ENCODE data around the gene EIF4H.
"Not testable (repeated sequence)": the region's sequence is repeated elsewhere in the genome, so short reads cannot be mapped to it uniquely, and the experiment has no call there.

The EIF4H gene

DNA sequence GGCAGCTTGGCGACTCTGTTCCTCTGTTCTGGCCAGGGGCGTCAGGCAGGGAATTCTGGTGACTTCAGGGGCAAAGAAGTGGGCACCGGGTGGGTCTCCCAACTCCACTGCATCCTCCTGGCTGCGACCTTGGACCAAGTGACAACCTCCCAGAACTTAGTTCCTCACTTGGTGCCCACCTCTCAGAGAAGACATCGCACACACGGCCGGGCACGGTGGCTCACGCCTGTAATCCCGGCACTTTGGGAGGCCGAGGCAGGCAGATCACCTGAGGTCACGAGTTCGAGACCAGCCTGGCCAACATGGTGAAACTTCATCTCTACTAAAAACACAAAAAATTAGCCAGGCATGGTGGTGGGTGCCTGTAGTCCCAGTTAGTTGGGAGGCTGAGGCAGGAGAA, 50.8 kb downstream of the EIF4H start:
- DNase-seq (ENCODE audit: low read depth), result not testable (repeated sequence)

DNA sequence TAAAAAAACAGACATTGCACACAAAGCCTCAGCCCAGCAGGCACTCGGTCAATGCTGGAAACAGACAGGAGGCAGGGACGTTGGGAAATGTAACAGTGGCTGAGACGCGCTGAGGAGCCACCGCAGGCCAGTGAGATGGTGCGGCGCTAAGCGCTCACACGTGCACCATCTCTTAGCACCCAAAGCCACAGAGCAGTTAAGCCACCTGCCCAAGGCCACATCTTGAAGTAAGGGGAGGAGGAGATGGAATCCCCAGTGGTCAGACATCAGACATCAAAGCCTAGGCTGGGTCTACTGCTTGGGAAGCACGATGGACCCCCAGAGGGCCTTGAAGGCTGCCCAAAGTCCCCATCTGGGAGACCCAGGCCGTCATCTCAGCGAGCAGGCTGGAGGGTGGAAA, 51.2 kb downstream of the EIF4H start:
- DNase-seq (ENCODE audit: low read depth), result no peak

DNA sequence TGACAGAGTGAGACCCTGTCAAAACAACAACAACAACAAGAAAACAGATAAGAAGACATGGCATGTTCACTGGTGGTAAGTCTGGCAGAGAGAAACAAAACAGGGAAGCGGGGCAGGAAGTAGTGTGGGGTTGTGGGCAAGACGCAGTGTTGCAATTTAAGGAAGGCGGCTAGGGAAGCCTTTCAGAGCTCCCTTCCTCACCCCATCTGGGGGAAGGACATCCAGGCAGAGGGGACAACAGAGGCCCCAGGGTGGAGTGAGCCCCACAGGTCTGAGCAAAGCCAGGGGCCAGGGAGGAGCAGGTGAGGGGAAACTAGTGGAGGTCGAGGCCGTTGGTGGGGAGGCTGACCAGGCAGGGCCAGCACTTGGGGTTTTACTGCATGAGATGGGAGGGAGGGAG, 52.5 kb downstream of the EIF4H start:
- DNase-seq (ENCODE audit: low read depth), result no peak

DNA sequence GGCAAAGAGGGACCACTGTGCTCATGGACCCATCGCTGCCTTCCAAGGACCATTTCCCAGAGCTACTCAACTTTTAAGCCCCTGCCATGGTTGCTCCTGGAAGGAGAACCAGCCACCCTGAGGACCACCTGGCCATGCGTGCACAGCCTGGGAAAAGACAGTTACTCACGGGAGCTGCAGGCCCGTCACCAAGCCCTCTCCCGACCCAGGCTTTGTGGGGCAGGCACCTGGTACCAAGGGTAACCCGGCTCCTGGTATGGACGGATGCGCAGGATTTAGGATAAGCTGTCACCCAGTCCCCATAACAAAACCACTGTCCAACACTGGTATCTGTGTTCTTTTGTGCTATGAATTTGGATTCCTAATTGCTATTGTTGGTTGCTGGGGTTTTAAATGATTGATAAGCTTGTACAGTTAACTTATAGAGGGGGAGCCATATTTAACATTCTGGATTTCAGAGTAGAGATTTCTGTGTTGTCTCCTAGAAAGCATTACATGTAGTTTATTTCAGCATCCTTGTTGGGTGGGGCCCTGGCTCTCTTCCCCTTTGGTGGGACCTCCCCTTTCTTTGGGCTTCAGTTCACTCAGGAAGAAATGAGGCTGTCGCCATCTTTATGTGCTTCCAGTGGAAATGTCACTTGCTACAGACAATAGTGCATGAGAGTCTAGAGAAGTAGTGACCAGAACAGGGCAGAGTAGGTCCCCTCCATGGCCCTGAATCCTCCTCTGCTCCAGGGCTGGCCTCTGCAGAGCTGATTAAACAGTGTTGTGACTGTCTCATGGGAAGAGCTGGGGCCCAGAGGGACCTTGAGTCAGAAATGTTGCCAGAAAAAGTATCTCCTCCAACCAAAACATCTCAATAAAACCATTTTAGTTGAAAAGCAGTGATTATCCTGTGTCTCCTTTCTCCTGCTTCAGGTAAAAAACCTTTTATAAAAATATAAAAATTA, 55.1 kb downstream of the EIF4H start:
- no peak for DNase-seq (ENCODE audit: low read depth)

DNA sequence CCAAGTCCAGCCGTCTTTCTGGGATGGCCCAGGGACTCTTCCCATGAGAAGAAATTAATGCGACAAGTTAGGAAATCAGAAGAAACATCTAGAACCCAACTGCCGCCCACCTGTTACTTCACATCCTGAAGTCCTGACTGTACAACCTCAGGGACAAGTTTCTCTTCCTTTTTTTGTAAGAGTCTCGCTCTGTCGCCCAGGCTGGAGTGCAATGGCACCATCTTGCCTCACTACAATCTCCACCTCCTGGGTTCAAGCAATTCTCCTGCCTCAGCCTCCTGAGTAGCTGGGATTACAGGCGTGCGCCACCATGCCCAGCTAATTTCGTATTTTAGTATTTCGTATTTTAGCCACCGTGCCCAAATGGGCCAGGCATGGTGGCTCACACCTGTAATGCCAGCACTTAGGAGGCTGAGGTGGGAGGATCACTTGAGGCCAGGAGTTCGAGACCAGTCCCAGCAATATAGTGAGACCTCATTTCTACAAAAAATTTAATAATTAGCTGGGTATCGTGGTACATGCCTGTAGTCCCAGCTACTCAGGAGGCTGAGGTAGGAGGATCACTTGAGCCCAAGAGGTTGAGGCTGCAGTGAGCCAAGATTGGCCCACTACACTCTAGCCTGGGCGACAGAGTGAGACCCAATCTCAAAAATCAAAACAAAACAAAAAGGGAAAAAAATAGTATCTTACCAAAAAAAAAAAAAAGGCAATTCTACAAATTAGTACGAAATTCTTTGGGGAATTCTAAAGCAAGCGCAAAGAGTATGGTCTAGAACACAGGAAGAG, 56.5 kb downstream of the EIF4H start:
- no peak for DNase-seq (ENCODE audit: low read depth)

DNA sequence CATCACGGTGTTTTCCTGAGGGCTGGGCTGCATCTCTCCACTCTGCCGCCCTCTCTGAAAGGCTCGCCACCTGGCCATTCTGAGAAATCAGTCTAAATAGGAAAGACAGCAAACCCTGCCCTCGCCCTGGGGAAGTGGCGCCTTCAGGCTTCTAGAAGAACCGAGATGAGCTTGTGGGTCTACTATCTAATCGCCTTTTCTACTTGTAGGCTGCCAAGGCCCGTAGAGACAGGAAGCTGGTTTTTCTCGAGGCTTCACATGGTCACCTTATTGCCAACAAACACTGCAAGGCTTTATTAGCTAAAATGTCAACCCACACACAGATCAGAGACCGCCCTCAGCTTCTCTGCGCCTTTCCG, 57.1 kb downstream of the EIF4H start:
- no peak for DNase-seq (ENCODE audit: low read depth)

DNA sequence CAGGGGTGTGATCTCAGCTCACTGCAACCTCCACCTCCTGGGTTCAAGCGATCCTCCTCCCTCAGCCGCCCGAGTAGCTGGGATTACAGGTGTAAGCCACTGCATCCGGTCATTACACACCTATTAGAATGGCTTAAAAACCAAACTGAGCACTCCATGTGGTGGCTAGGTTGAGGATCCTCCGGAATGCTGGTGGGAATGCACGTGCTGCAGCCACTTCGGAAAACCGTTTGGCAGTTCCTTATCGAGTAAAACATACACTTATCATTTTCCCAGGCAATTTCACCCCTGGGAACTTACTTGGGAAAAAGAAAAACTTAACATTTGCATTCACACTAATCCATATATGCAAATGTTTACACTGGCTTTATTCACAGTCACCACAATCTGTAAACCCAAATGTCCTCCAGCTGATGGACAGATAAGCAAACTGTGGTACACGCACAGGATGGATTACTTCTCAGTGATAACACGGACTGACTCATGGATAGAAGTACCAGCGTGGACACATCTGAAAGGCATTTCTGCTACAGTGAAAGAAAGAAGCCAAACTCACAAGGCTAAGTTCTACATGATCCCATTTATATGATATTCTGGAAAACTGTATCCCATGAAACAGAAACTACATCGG, 59.6 kb downstream of the EIF4H start:
- no peak for DNase-seq (ENCODE audit: low read depth)

DNA sequence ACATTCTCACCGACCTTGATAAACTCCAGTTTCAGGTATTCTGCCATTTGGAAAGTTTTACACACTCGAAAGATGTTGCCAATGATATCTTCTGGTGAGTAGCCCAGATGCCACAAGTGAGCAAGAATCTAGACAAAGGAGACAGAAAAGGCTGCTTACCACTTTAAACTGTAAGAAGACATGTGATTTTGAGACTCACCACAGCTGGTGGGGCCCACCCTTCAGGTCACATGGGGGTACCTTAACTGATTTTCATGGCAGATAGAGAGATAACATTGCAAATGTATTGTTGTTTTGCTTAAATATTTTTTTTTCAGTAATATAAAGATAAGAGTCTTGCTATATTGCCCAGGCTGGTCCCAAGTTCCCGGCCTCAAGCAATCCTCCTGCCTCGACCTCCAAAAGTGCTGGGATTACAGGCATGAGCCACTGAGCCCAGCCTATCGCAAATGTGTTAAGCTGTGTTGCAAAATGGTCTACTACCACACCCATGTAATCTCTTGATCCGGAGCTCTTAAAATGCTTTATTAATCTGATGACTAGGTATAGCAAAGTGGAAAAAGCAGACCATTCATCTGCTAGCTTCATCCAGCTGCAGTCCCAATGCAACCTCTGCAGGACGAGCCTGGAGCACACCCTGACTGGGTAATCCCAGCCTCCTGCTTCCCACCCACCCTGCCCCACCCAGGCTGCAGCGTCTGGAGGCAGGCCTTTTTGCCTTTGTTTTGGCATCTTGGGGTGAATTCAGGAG, 61.5 kb downstream of the EIF4H start:
- no peak for DNase-seq (ENCODE audit: low read depth)

DNA sequence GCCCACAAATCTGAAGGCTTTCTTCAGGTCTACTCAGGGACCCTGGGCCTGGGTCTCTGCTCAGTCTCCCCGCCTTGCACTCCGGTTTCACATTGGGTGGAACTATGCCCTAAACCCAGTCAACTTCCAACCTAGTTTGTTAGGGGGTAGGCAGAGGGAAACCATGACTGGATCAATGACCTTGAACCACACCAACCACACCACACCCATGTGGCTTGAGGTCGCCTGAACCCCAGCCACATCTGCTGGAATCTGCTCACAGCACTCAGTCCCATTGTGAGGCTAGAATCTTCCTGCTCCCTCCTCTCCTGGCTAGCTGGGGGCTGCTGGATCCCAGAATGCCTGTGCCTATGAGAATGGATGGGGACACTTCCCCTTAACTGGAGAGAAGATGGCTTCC, 62.1 kb downstream of the EIF4H start:
- no peak for DNase-seq (ENCODE audit: low read depth)

DNA sequence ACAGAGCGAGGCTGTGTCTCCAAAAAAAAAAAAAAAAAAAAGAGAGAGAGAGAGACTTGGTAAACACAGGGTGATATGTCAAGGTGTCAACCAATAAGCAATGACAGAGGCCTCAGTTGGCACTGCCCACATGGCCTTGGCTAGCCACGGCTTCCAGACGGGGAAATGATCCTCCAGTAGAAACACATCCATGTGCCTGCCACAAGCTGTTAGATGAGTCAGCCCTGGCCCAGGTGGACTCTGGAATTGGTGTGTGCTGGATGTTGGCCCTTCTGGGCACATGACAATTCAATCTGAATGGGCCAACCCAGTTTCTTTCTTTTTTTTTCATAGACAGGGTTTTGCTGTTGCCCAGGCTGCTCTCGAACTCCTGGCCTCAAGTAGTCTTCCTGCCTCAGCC, 66.3 kb downstream of the EIF4H start:
- DNase-seq (ENCODE audit: low read depth), result no peak

DNA sequence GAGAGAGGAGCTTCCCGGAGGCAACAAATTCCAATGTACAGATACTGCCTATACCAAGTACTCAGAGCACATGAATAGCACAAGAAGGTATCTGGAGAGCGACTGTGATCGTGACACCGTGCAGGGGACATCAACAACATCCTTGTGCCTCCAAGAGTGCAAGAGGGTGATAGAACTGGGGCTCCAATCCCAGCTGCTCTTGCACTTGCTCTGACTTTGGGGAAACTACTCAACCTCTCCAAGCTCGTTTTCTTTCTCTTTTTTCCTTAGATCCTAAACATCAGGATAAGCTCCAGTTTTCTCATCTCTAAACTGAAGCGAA, 67.9 kb downstream of the EIF4H start:
- DNase-seq (ENCODE audit: low read depth), result no peak

DNA sequence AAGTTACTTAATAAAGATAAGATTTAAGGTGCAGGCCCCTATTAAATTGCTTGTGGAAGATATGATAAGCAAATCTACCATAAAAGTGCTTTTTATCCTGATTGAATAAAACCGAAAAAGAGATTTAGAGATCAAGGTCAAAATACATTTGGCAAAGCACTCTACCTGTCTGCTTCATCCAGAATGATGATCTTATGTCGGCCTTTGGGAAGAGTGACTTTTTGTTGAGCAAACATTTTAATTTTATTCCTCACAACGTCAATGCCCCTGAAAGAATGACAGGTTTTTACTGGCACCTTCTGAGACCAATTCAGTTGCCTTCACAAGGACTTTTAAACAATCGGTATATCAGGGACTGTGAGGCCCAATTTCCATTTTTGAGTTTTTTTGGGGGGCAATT, 72.3 kb downstream of the EIF4H start:
- DNase-seq (ENCODE audit: low read depth), result no peak
